Measurements from ENCODE around the gene LAMA2.

LAMA2 gene

DNA sequence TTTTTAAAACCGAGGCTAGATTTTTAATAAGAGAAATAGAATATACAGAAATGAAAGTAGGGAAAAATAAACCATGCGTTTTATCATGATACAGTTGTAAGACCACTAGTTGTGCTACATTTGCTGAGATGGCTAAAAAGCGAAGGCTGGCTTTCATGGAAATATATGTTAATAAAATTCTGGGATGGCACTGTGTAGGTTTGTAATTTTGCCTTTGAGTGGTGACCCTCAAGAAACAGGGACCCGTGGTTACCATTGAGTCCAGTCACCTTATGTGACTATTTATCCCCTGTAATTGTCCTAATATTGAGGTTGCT is 593.3 kb downstream of the LAMA2 start:
- TF ChIP-seq MYC (IDR thresholded peaks at IDR 0.05; ENCODE audit: low read depth, low read length) (no peak), MAX (IDR thresholded peaks at IDR 0.05; ENCODE audit: low read depth, low read length) (no peak), POLR2A (IDR thresholded peaks at IDR 0.05; ENCODE audit: extremely low read depth, insufficient read length) (no peak)
- TF ChIP-seq, protein P1, sequence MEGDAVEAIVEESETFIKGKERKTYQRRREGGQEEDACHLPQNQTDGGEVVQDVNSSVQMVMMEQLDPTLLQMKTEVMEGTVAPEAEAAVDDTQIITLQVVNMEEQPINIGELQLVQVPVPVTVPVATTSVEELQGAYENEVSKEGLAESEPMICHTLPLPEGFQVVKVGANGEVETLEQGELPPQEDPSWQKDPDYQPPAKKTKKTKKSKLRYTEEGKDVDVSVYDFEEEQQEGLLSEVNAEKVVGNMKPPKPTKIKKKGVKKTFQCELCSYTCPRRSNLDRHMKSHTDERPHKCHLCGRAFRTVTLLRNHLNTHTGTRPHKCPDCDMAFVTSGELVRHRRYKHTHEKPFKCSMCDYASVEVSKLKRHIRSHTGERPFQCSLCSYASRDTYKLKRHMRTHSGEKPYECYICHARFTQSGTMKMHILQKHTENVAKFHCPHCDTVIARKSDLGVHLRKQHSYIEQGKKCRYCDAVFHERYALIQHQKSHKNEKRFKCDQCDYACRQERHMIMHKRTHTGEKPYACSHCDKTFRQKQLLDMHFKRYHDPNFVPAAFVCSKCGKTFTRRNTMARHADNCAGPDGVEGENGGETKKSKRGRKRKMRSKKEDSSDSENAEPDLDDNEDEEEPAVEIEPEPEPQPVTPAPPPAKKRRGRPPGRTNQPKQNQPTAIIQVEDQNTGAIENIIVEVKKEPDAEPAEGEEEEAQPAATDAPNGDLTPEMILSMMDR (IDR thresholded peaks at IDR 0.05; ENCODE audit: low read depth, low read length) = no peak
- no peak overlapping the region for H3K4me3 ChIP-seq (ENCODE audit: low read depth, low read length)
- DNase-seq (ENCODE audit: low read depth) = no peak

- DNase-seq (ENCODE audit: low read depth) = no peak
- TF ChIP-seq, protein P1 (IDR thresholded peaks at IDR 0.05; ENCODE audit: low read depth, low read length) = no peak
- TF ChIP-seq POLR2A (IDR thresholded peaks at IDR 0.05; ENCODE audit: extremely low read depth, insufficient read length) = no peak
- TF ChIP-seq MAX (IDR thresholded peaks at IDR 0.05; ENCODE audit: low read depth, low read length) = no peak
- no peak for TF ChIP-seq MYC (IDR thresholded peaks at IDR 0.05; ENCODE audit: low read depth, low read length)
These were observed 593.9 kb downstream of the LAMA2 start for GRCh38 chr6:129476810-129477209.

DNA sequence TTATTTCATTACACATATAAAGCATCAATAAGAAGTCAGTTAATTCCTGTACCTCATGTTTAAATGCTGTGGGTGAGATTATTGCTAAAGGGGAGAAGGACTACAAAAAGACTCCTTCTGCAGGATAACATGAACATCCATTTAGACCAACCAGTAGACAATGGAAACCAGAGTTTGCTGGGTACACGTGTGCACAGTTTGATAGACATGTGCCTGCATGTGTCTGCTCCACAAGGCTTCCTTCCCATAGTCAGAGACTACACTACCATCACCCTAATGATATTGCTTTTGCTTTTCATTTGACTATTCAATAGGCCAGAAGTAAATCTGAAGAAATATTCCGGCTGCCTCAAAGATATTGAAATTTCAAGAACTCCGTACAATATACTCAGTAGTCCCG is 595.4 kb downstream of the LAMA2 start:
- no peak overlapping the region for H3K4me3 ChIP-seq (ENCODE audit: low read depth, low read length)
- TF ChIP-seq MAX (IDR thresholded peaks at IDR 0.05; ENCODE audit: low read depth, low read length) = no peak
- TF ChIP-seq, protein P1 (IDR thresholded peaks at IDR 0.05; ENCODE audit: low read depth, low read length) = no peak
- TF ChIP-seq MYC (IDR thresholded peaks at IDR 0.05; ENCODE audit: low read depth, low read length) = no peak
- DNase-seq (ENCODE audit: low read depth) = no peak

More at GRCh38 chr6:129476810-129477209, 593.9 kb downstream of the LAMA2 start:
- no peak overlapping the region for H3K4me3 ChIP-seq (ENCODE audit: low read depth, low read length)

DNA sequence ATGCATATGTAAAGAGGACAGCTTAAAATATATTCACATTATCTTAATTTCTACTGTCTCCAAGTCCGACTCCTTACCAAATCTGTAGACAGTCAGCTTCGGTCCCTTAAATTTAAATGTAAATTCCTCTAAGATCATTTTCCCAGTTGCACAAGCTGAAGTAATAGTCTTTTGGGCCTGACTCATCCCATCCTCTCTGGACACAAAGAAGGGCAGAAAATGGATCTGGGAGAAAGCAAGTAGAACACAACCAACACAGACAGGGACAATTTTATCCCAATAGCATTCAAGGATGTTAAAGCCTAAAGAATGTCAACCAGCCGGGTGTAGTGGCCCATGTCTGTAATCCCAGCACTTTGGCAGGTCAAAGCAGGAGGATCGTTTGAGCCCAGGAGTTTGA is 598.8 kb downstream of the LAMA2 start:
- no peak overlapping the region for H3K4me3 ChIP-seq (ENCODE audit: low read depth, low read length)
- TF ChIP-seq MYC (IDR thresholded peaks at IDR 0.05; ENCODE audit: low read depth, low read length) (no peak), POLR2A (IDR thresholded peaks at IDR 0.05; ENCODE audit: extremely low read depth, insufficient read length) (no peak), MAX (IDR thresholded peaks at IDR 0.05; ENCODE audit: low read depth, low read length) (no peak)
- TF ChIP-seq, protein P1 (IDR thresholded peaks at IDR 0.05; ENCODE audit: low read depth, low read length) = no peak
- no peak for DNase-seq (ENCODE audit: low read depth)

- no peak for DNase-seq (ENCODE audit: low read depth)
- TF ChIP-seq, protein P1 (IDR thresholded peaks at IDR 0.05; ENCODE audit: low read depth, low read length) = no peak
- no peak for TF ChIP-seq POLR2A (IDR thresholded peaks at IDR 0.05; ENCODE audit: extremely low read depth, insufficient read length)
- no peak for TF ChIP-seq MYC (IDR thresholded peaks at IDR 0.05; ENCODE audit: low read depth, low read length)
- no peak for TF ChIP-seq MAX (IDR thresholded peaks at IDR 0.05; ENCODE audit: low read depth, low read length)
- H3K4me3 ChIP-seq (ENCODE audit: low read depth, low read length) = no peak overlapping the region
These were observed 602.8 kb downstream of the LAMA2 start for GRCh38 chr6:129485746-129486145.

- TF ChIP-seq MYC (IDR thresholded peaks at IDR 0.05; ENCODE audit: low read depth, low read length) (no peak), MAX (IDR thresholded peaks at IDR 0.05; ENCODE audit: low read depth, low read length) (no peak), POLR2A (IDR thresholded peaks at IDR 0.05; ENCODE audit: extremely low read depth, insufficient read length) (no peak)
- TF ChIP-seq, protein P1 (IDR thresholded peaks at IDR 0.05; ENCODE audit: low read depth, low read length) = no peak
- no peak for DNase-seq (ENCODE audit: low read depth)
- no peak overlapping the region for H3K4me3 ChIP-seq (ENCODE audit: low read depth, low read length)
These were observed 603.4 kb downstream of the LAMA2 start for GRCh38 chr6:129486327-129486726.

Measured in NB4 (cell line).